DMS53 treated with DMSO at 0.1 percent for 48 hours (cell line): ENCODE data around the gene ETHE1.

ENCODE experiments used
- DNase-seq: peaks from one replicate; lab custom pipeline; 2025; ENCODE audit not compliant: unreplicated experiment; lab: John Stamatoyannopoulos, UW

ETHE1 gene

GRCh38 chr19:43468354-43469159 lies 58.4 kb downstream of the ETHE1 start:
- no peak for DNase-seq

DNA sequence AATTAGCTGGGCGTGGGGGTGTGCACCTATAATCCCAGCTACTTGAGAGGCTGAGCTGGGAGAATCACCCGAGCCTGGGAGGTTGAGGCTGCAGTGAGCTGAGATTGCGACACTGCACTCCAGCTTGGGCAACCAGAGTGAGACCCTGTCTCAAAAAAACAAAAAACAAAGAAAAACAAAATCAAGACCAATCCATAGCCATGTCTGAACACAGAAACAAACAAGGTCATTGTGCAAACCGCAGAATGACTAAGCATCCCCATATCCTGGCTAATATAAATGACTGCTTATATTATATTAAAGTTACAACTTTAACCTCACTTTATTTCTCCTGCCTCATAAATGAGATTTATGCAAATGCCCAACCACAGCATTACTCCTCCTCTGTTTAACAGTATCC lies 59.3 kb downstream of the ETHE1 start:
- no peak for DNase-seq

- no peak for DNase-seq
These were observed 59.7 kb downstream of the ETHE1 start for GRCh38 chr19:43467276-43467675.

- DNase-seq = no peak
These were observed 60.2 kb downstream of the ETHE1 start for GRCh38 chr19:43466793-43467192.

DNA sequence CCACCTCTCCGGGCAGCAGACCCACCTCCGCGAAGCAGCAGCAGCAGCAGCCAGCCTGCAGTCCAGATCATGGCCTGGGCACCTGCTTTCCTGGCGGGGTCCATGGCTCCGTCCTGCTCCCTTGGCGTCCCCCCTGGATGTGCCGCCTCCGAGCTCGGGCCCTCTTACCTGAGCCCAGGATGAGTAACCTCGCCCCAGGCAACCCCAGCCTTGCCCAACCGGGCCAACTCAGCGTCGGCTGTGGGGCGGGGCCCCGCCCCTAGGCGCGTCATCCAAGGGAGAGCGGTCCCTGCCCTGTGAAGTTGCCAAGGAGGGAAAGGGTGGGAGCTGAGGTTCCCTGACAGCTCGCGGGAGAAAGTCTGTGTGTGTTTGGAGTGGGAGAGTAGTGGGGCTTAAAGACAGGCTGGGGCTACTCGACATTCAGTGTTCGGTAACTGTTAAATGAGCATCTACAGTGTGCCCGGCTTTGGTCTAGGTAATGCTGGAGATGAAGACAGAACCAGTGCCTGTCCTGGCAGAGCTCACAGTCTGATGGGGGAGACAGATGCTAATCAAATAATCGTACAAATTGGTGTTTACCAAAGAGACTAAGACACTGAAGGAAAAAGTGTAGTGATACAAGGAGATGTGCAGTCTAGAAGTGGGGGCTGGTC lies 61.4 kb downstream of the ETHE1 start, which contains the start of gene LYPD3:
TSS of gene LYPD3 (minus strand) at position 141 of the 653 bp plus-strand sequence. CDS start at position 104, 37 bp downstream.
- DNase-seq = no peak

GRCh38 chr19:43464134-43464775 lies 62.7 kb downstream of the ETHE1 start:
- no peak for DNase-seq

DNA sequence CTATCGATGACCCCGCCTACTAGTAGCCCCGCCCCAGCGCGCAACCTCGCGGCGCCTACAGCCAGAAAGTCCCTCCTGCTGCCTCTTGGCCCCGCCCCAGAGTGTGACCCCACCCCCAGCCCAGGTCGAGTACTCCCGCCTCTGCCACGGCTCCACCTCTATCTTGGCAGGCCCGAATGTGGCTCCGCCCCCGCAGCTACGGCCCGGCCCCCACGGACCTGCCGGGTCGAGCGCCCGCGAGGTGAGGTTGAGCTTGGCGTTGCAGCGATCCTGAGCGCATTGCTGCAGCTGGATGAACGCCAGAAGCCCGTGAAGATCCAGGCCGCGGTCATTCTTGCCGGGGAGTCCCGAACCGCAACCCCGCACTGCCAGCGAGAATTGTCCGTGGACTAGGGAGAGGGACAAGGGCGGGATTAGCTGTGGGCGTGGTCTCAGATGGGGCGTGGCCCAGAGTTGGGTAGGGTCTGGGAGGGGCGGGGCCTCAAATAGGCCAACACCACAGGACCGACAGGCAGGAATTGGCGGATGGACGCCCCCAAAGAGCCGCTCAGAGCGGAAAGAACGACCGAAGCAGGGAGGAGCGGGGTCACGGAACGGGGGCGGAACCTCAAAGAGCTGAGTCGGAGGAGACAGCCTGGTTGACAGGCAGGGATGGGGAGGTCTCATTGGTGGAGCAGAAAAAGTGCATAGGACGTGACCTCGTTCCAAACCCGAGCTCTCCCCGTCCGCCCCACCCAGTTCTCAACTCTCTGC lies 63.4 kb downstream of the ETHE1 start:
- peak; percentile 54 for DNase-seq

GRCh38 chr19:43462785-43463380 lies 64.1 kb downstream of the ETHE1 start:
- DNase-seq = no peak

- no peak for DNase-seq
These were observed 64.6 kb downstream of the ETHE1 start for GRCh38 chr19:43462383-43462782.

GRCh38 chr19:43461303-43461702 lies 65.7 kb downstream of the ETHE1 start:
- DNase-seq = no peak

DNA sequence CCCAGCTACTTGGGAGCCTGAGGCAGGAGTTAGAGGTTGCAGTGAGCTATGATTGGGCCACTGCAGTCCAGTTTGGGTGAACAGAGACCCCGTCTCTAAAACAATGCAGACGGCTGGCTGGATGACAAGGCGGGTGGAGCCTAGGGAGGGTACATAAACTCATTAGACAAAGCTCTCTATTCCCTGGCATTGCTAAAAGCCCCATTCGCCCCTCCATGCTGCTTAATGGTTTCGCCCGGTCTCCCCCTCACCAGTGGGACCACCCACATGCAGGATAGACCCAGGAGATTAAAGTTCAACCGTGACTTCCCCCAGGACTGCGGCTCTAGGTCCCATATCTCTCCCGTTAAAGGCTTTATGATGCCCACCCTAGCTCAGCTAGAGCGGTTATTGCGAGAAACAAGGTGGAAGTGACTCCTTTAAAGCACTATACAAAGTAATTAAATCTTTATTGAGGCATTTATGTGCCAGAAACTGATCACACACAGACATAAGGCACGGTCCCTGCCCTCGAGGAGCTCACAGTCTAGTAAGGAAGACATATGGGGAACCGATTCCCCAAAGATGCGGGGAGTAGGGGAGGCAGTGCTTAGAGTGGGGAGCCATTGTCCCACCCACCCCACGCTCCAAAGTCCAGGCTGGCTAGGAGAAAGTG lies 66.5 kb downstream of the ETHE1 start:
- DNase-seq = no peak

DNA sequence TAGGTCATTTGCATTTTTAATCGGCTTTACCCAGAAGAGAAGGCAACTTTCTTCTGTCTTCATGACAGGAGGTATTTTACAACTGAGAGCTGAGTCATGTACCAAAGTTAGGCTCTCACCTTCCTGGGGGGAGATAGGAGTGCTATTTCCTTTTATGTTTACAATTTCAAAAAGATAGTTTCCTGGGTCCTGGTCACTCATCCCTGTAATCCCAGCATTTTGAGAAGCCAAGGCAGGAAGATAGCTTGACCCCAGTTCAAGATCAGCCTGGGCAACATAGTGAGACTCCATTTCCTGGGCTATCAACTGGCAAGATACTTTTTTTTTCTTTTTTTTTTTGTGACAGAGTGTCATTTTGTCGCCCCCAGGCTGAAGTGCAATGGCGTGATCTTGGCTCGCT lies 69.2 kb downstream of the ETHE1 start:
- DNase-seq = no peak
